ENCODE results near the gene ZNF74.

- no peak for TF ChIP-seq CTCF (IDR thresholded peaks at IDR 0.05)
- no peak for TF ChIP-seq POLR2A (IDR thresholded peaks at IDR 0.05)
- TF ChIP-seq POLR2AphosphoS5 (IDR thresholded peaks at IDR 0.05), result no peak
These were observed 59.3 kb downstream of the ZNF74 start for GRCh38 chr22:20453222-20453621.

All from sigmoid colon (tissue), 4 donors.